Endothelial cell of umbilical vein (primary cell): ENCODE measurements around the gene GABBR2. TPM values are rescaled to one million over a fixed set of nuclear protein-coding genes. Genes with fewer than 3 reads are reported as not detected.

ENCODE experiments used
- BruUV-seq: library from RNA; stranded (reverse); fragments of 400-500 nt; replicated peaks from 2 replicates; lab custom pipeline; 2021; lab: Mats Ljungman, UMichigan
- CTCF ChIA-PET: fragments of 300-600, 350-600 bp; sonication (Branson Sonifier 250); formaldehyde crosslinking; loops from one replicate; lab custom pipeline; 2021; ENCODE audit warnings: antibody characterized with exemption, inconsistent platforms; lab: Charles Lee
- POLR2A ChIA-PET: fragments of 300-600, 350-600 bp; sonication (Branson Sonifier 250); formaldehyde crosslinking; loops from one replicate; lab custom pipeline; 2021; ENCODE audit warnings: antibody characterized with exemption, inconsistent platforms; lab: Charles Lee
- DNase-seq: peaks from one replicate; pipeline ENCODE4 v3.0.0-alpha.2; 2011; ENCODE audit warnings: low read depth, low spot score
- FAIRE-seq: peaks from 2 replicates; lab custom pipeline; 2011; peaks lifted over from hg19 to GRCh38; lab: Jason Lieb, UNC
- H2AFZ ChIP-seq: 2 replicates; pipeline ENCODE4 v1.6.0; 2012; ENCODE audit warnings: low read depth, low read length, control low read depth, inconsistent platforms
- H3K27ac ChIP-seq: 2 replicates; pipeline ENCODE4 v1.5.1; 2011; ENCODE audit warnings: low read depth, mild to moderate bottlenecking, control low read depth, low read length, moderate library complexity; ENCODE audit not compliant: insufficient read depth
- H3K27me3 ChIP-seq, 2 experiments: 2 replicates each; pipeline versions ENCODE4 v1.6.0 to v1.6.1; 2011; ENCODE audit warnings: low read length in 2 of 2, mixed read lengths in 1 of 2; ENCODE audit not compliant: control insufficient read depth in 2 of 2, insufficient read depth in 2 of 2
- H3K36me3 ChIP-seq, 2 experiments: 2 replicates in 1 of 2; 3 replicates in 1 of 2; pipeline ENCODE4 v1.5.1; 2011; ENCODE audit warnings: low read length in 2 of 2, mild to moderate bottlenecking in 1 of 2, moderate library complexity in 1 of 2; ENCODE audit not compliant: control insufficient read depth in 2 of 2, insufficient read depth in 2 of 2; ENCODE audit errors: extremely low read depth in 1 of 2
- H3K4me1 ChIP-seq: 3 replicates; pipeline ENCODE4 v1.5.1; 2011; ENCODE audit warnings: mild to moderate bottlenecking, low read length; ENCODE audit not compliant: control insufficient read depth, insufficient read depth; ENCODE audit errors: extremely low read depth
- H3K4me2 ChIP-seq: 2 replicates; pipeline ENCODE4 v1.6.1; 2011; ENCODE audit warnings: low read length, control low read depth, mixed read lengths; ENCODE audit not compliant: insufficient read depth
- H3K4me3 ChIP-seq, 3 experiments: fragments of 200-600 bp in 1 of 3; sonication (generic), shearing (Covaris generic) in 1 of 3; replicated peaks in 1 of 3; 2 replicates each; pipeline ENCODE4 v1.5.1; 2011 to 2016; ENCODE audit warnings: control low read depth in 3 of 3, low read length in 3 of 3, mild to moderate bottlenecking in 2 of 3, inconsistent platforms in 1 of 3, low read depth in 1 of 3, moderate library complexity in 1 of 3; ENCODE audit not compliant: insufficient read depth in 1 of 3
- H3K79me2 ChIP-seq: 2 replicates; pipeline ENCODE4 v1.6.0; 2012; ENCODE audit warnings: low read length, inconsistent platforms; ENCODE audit not compliant: control insufficient read depth, insufficient read depth
- H3K9ac ChIP-seq: replicated peaks from 2 replicates; pipeline ENCODE3; 2011; ENCODE audit warnings: low read length, control low read depth; ENCODE audit not compliant: insufficient read depth; ENCODE audit errors: extremely low read depth
- H3K9me1 ChIP-seq: replicated peaks from 3 replicates; pipeline ENCODE4 v1.6.0; 2011; ENCODE audit warnings: mild to moderate bottlenecking, low read length; ENCODE audit not compliant: control insufficient read depth, insufficient read depth; ENCODE audit errors: extremely low read depth
- H3K9me3 ChIP-seq: replicated peaks from 2 replicates; pipeline ENCODE4 v1.5.1; 2012; ENCODE audit warnings: low read length, inconsistent platforms; ENCODE audit not compliant: control insufficient read depth, insufficient read depth
- H4K20me1 ChIP-seq: replicated peaks from 2 replicates; pipeline ENCODE3; 2011; ENCODE audit warnings: mild to moderate bottlenecking, low read length; ENCODE audit not compliant: control insufficient read depth, insufficient read depth; ENCODE audit errors: extremely low read depth
- CTCF ChIP-seq, 2 donors: IDR thresholded peaks; 1 replicate in 1 of 2; 2 replicates in 1 of 2; pipeline ENCODE4 v1.5.1; 2011; ENCODE audit warnings: low read length in 2 of 2, mild to moderate bottlenecking in 2 of 2, moderate library complexity in 2 of 2, control low read depth in 1 of 2, inconsistent platforms in 1 of 2, low read depth in 1 of 2; ENCODE audit not compliant: insufficient read depth in 1 of 2; ENCODE audit errors: extremely low read depth in 1 of 2
- EZH2 ChIP-seq: IDR thresholded peaks from 2 replicates; pipeline ENCODE4 v1.6.1; 2012; ENCODE audit warnings: borderline replicate concordance, low read depth, mild to moderate bottlenecking, moderate library complexity, low read length, inconsistent platforms; ENCODE audit not compliant: severe bottlenecking
- FOS ChIP-seq: IDR thresholded peaks from 2 replicates; pipeline ENCODE4 v1.6.1; 2011; ENCODE audit warnings: mild to moderate bottlenecking, low read length, moderate library complexity, borderline replicate concordance; ENCODE audit not compliant: insufficient read depth
- GATA2 ChIP-seq: IDR thresholded peaks from 2 replicates; pipeline ENCODE4 v1.7.0; 2011; ENCODE audit warnings: low read depth, mild to moderate bottlenecking, moderate library complexity, mixed read lengths, low read length; ENCODE audit not compliant: insufficient read length, insufficient read depth
- JUN ChIP-seq: IDR thresholded peaks from 2 replicates; pipeline ENCODE4 v1.6.1; 2011; ENCODE audit warnings: borderline replicate concordance, low read depth; ENCODE audit not compliant: insufficient read length, insufficient read depth
- MAX ChIP-seq: IDR thresholded peaks from 2 replicates; pipeline ENCODE4 v1.6.1; 2011; ENCODE audit not compliant: insufficient read depth, insufficient read length
- MYC ChIP-seq: IDR thresholded peaks from one replicate; pipeline ENCODE4 v1.6.1; 2011; ENCODE audit warnings: mild to moderate bottlenecking, low read depth, low read length
- POLR2A ChIP-seq: IDR thresholded peaks from 2 replicates; pipeline ENCODE4 v1.6.1; 2012; ENCODE audit warnings: low read depth, mild to moderate bottlenecking, control low read depth, low read length
- POLR2AphosphoS5 ChIP-seq: IDR thresholded peaks from 2 replicates; pipeline ENCODE4 v1.6.1; 2012; ENCODE audit warnings: low read depth, mild to moderate bottlenecking, control low read depth, low read length, moderate library complexity; ENCODE audit not compliant: insufficient read depth
- dilution Hi-C: fragments of 300-500 bp; cut with MboI; formaldehyde crosslinking; loops from one replicate; pipeline ENCODE4 v1.15.0; 2019; ENCODE audit warnings: low sequenced_read_pairs; ENCODE audit not compliant: extremely low pct_ligation_motif_present
- intact Hi-C: fragments of 100-400 bp; cut with micrococcal nuclease; formaldehyde crosslinking; loops from one replicate; pipeline ENCODE4 v1.10.0; 2022
- polyA plus RNA-seq, 4 experiments: library from polyadenylated mRNA; depleted of rRNA in 3 of 4; stranded (reverse) in 3 of 4; unstranded in 1 of 4; fragments of >200 nt; gene quantifications; 2 replicates each; pipeline versions ENCODE4 v1.2.1 to v1.2.3, GENCODE V29; 2011 to 2012; ENCODE audit warnings: missing spikeins in 1 of 4
- total RNA-seq: library from RNA; stranded (reverse); gene quantifications from 2 replicates; pipeline ENCODE4 v1.2.3, GENCODE V29; 2021

Gene GABBR2
- total and polyA plus RNA-seq, 2 donors (not counting 3 experiments of a cell fraction or from before 2014, with no cell fraction given) = 1.1 to 9.2 TPM

- TF ChIP-seq CTCF (IDR thresholded peaks at IDR 0.05; ENCODE audit: extremely low read depth in 1 of 2, insufficient read depth in 1 of 2, low read depth in 1 of 2, low read length in 2 of 2) (no peak), MYC (no peak), FOS (no peak), POLR2A (no peak), POLR2AphosphoS5 (no peak), JUN (no peak), EZH2 (no peak), MAX (no peak), GATA2 (no peak)
- no peaks in the 10 kb centered on the region for H4K20me1 ChIP-seq
- no peak for DNase-seq
- ChIA-PET CTCF (no interaction called here), POLR2A (no interaction called here)
- no peaks in the 10 kb centered on the region for H3K9me1 ChIP-seq
- no peak overlapping the region for H2AFZ ChIP-seq
- dilution Hi-C loops (no loop called here), intact Hi-C loops (no loop called here)
- no peak overlapping the region for H3K4me3 ChIP-seq
- H3K27ac ChIP-seq = no peak overlapping the region
- no peak for FAIRE-seq
- no peak overlapping the region for H3K4me2 ChIP-seq
- no TSS peak for BruUV-seq
- no peaks in the 10 kb centered on the region for H3K36me3 ChIP-seq
- no peaks in the 10 kb centered on the region for H3K4me1 ChIP-seq
- H3K27me3 ChIP-seq = no peaks in the 10 kb centered on the region
- no peak overlapping the region for H3K9ac ChIP-seq
- H3K79me2 ChIP-seq = no peaks in the 10 kb centered on the region
- no peaks in the 10 kb centered on the region for H3K9me3 ChIP-seq
Measured at GRCh38 chr9:98596486-98596885, 112.2 kb downstream of the GABBR2 start.
